NT2/D1 (cell line): Measurements from ENCODE around the gene CDH5.

Source experiments
- SUZ12 ChIP-seq: IDR thresholded peaks from 2 replicates; pipeline ENCODE4 v1.6.1; 2011; ENCODE audit not compliant: insufficient read length, insufficient read depth; ENCODE audit errors: extremely low read depth
- ZNF274 ChIP-seq: IDR thresholded peaks from 2 replicates; pipeline ENCODE4 v1.6.1; 2011; ENCODE audit warnings: mild to moderate bottlenecking, low read depth, low read length

- TF ChIP-seq ZNF274 (no peak), SUZ12 (no peak)
These were observed 39.4 kb upstream of the CDH5 start for GRCh38 chr16:66326991-66327513.
